Spleen (tissue), 11 donors: ENCODE measurements around the gene DLG2. TPM values are rescaled to one million over a fixed set of nuclear protein-coding genes. Genes with fewer than 3 reads are reported as not detected.

Experiments used
- DNase-seq: peaks from one replicate; pipeline ENCODE4 v3.0.0-alpha.2; 2020
- H3K27ac ChIP-seq, 8 donors: fragments of 200-600 bp; sonication (generic) in 7 of 8; 1 replicate in 4 of 8; 2 replicates in 4 of 8; pipeline versions ENCODE4 v1.5.0 to v1.8.0; 2016 to 2021; ENCODE audit warnings: inconsistent platforms in 4 of 8, mild to moderate bottlenecking in 4 of 8, moderate library complexity in 1 of 8
- H3K27me3 ChIP-seq, 7 donors: fragments of 200-600 bp; sonication (generic) in 6 of 7; replicated peaks in 1 of 7; 1 replicate in 4 of 7; 2 replicates in 3 of 7; pipeline versions ENCODE4 v1.5.0 to v1.8.0; 2016 to 2021; ENCODE audit warnings: inconsistent platforms in 3 of 7, mild to moderate bottlenecking in 1 of 7
- H3K36me3 ChIP-seq, 6 donors: fragments of 200-600 bp; sonication (generic) in 5 of 6; 1 replicate in 4 of 6; 2 replicates in 2 of 6; pipeline versions ENCODE4 v1.5.0 to v1.8.0; 2016 to 2021; ENCODE audit warnings: inconsistent platforms in 2 of 6
- H3K4me1 ChIP-seq, 6 donors: fragments of 200-600 bp; sonication (generic) in 5 of 6; 1 replicate in 3 of 6; 2 replicates in 3 of 6; pipeline versions ENCODE4 v1.5.0 to v1.8.0; 2016 to 2021; ENCODE audit warnings: inconsistent platforms in 3 of 6
- H3K4me3 ChIP-seq, 8 donors: fragments of 200-600 bp; sonication (generic) in 7 of 8; 1 replicate in 4 of 8; 2 replicates in 4 of 8; pipeline versions ENCODE4 v1.5.0 to v1.8.0; 2016 to 2021; ENCODE audit warnings: inconsistent platforms in 4 of 8, mild to moderate bottlenecking in 4 of 8, moderate library complexity in 2 of 8
- H3K9me3 ChIP-seq, 8 donors: fragments of 200-600 bp; sonication (generic) in 7 of 8; 1 replicate in 4 of 8; 2 replicates in 4 of 8; pipeline versions ENCODE4 v1.5.0 to v1.8.0; 2016 to 2021; ENCODE audit warnings: inconsistent platforms in 4 of 8
- POLR2A ChIP-seq, 3 donors: fragments of 450-650 bp; IDR thresholded peaks; one replicate each; pipeline ENCODE4 v1.5.1; 2017; ENCODE audit warnings: antibody characterized with exemption in 3 of 3, mild to moderate bottlenecking in 1 of 3
- POLR2AphosphoS5 ChIP-seq, 3 donors: sonication (generic); formaldehyde crosslinking; IDR thresholded peaks; one replicate each; pipeline ENCODE4 v1.5.1; 2017; ENCODE audit warnings: antibody characterized with exemption in 3 of 3
- WGBS, 5 donors: extraction: QIAGEN DNeasy Blood & Tissue Kit in 3 of 5; methylation state at CpG; one replicate each; pipeline versions ENCODE4 v1.1.5 to v1.1.7; 2013 to 2018; 5-methylcytosine and 5-hydroxymethylcytosine counted together
- intact Hi-C: fragments of 100-400 bp; cut with DNase I; formaldehyde crosslinking; loops from one replicate; pipeline ENCODE4 v1.15.0; 2023; ENCODE audit warnings: low total_unique reads
- polyA plus RNA-seq, 3 donors: library from polyadenylated mRNA; stranded (reverse); fragments of 200-250 nt; gene quantifications; one replicate each; pipeline ENCODE4 v1.2.1, GENCODE V29; 2013
- total RNA-seq, 7 donors: library from RNA; depleted of rRNA in 3 of 7; stranded (reverse); fragments of >200 nt in 3 of 7; fragmentation: NEBNext Ultra II Directional in 4 of 7; extraction: Animal tissue kit (Norgen Biotek cat#: 25700) in 4 of 7; gene quantifications; one replicate each; pipeline versions ENCODE4 v1.1.0 to v1.2.1, GENCODE V29; 2016 to 2021
- TF ChIP-seq, protein P1 (sequence below), 11 experiments: fragments of 200-600 bp in 7 of 11; fragments of 450-650 bp in 4 of 11; sonication (generic) in 4 of 11; IDR thresholded peaks in 8 of 11; conservative IDR thresholded peaks in 3 of 11; 1 replicate in 7 of 11; 2 replicates in 4 of 11; pipeline versions ENCODE4 v1.4.0 to v1.8.0; 2016 to 2021; ENCODE audit warnings: antibody characterized with exemption in 11 of 11, inconsistent platforms in 4 of 11, mild to moderate bottlenecking in 1 of 11
- donor health status: healthy with polysubstance abuse.
- donor health status: DM: no; HTN: no; CAD: no; lungs with moderate emphysema.
- donor health status: DM: no; HTN: no; CAD: no.
- donor health status: Bipolar disorder and iron deficiency.
- donor health status: healthy.
- donor health status: DM: no; HTN: no; CAD: no.
- donor health status: DM: yes; HTN: yes; CAD: no.

The DLG2 gene
- total and polyA plus RNA-seq, 10 donors: 0.43 to 12.7 (median 7.9) TPM

DNA sequence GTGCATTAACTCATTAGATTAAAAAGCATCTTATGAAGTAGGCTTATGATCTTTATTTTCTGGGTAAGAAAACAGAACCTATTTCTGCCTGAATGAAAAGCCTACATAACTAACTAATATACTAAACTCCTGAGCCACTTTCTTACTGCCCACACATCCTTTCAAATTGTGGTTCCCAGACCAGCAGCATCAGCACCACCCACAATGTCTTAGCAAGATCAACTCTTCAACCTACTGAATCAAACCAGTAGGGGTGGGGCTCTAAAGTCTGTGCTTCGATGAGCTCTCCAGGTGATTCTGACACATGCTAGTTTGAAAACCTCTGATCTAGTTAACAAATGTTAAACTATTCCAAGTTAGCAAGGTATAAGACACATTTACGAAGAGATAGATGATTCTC is 462.4 kb downstream of the DLG2 start:
- intact Hi-C loops: no loop called here
- TF ChIP-seq POLR2AphosphoS5 (IDR thresholded peaks at IDR 0.05): no peak
- no peak for TF ChIP-seq POLR2A (IDR thresholded peaks at IDR 0.05)
- TF ChIP-seq, protein P1, sequence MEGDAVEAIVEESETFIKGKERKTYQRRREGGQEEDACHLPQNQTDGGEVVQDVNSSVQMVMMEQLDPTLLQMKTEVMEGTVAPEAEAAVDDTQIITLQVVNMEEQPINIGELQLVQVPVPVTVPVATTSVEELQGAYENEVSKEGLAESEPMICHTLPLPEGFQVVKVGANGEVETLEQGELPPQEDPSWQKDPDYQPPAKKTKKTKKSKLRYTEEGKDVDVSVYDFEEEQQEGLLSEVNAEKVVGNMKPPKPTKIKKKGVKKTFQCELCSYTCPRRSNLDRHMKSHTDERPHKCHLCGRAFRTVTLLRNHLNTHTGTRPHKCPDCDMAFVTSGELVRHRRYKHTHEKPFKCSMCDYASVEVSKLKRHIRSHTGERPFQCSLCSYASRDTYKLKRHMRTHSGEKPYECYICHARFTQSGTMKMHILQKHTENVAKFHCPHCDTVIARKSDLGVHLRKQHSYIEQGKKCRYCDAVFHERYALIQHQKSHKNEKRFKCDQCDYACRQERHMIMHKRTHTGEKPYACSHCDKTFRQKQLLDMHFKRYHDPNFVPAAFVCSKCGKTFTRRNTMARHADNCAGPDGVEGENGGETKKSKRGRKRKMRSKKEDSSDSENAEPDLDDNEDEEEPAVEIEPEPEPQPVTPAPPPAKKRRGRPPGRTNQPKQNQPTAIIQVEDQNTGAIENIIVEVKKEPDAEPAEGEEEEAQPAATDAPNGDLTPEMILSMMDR (IDR thresholded peaks at IDR 0.05 in 8 of 11, conservative IDR thresholded peaks at IDR 0.05 in 3 of 11): no peak
- Histone ChIP-seq H3K9me3 (peaks cover 0 to 15% (median 0%) of the 10 kb centered on the region in 8 donors), H3K27me3 (no peaks in the 10 kb centered on the region), H3K4me1 (no peaks in the 10 kb centered on the region), H3K4me3 (no peak overlapping the region), H3K27ac (no peak overlapping the region), H3K36me3 (no peaks in the 10 kb centered on the region)
- 81 to 89% (median 85%) methylated on average over 2 of the region's 2 CpGs for WGBS, 5 donors
- no peak for DNase-seq

DNA sequence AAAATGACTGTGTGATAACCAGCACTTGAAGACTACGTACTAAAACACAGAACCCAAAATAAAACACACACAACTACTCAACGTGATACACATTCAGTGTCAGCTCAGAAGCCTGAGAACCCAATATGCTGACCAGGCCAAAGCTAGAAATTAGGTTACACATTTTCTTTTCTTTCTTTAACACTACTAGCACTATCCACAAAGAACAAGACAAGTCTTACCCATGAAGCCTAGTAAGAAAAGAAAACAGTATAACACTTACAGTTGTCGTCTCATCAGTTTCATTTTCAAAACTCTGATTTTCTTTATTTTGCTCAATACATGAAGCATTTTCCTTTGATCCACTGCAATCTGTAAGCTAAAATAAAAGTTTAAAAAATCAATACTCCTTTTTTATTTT is 472.9 kb downstream of the DLG2 start:
- DNase-seq: no peak
- no peaks in the 10 kb centered on the region for H3K27me3 ChIP-seq
- H3K27ac ChIP-seq: no peak overlapping the region
- 54 to 70% (median 64%) methylated on average over 3 of the region's 3 CpGs for WGBS, 5 donors
- intact Hi-C loops: no loop called here
- TF ChIP-seq POLR2AphosphoS5 (IDR thresholded peaks at IDR 0.05): no peak
- TF ChIP-seq, protein P1 (IDR thresholded peaks at IDR 0.05 in 8 of 11, conservative IDR thresholded peaks at IDR 0.05 in 3 of 11): no peak
- no peak for TF ChIP-seq POLR2A (IDR thresholded peaks at IDR 0.05)
- peaks cover 0 to 53% (median 24%) of the 10 kb centered on the region in 8 donors for H3K9me3 ChIP-seq
- no peaks in the 10 kb centered on the region for H3K36me3 ChIP-seq
- H3K4me1 ChIP-seq: no peaks in the 10 kb centered on the region
- H3K4me3 ChIP-seq: no peak overlapping the region

DNA sequence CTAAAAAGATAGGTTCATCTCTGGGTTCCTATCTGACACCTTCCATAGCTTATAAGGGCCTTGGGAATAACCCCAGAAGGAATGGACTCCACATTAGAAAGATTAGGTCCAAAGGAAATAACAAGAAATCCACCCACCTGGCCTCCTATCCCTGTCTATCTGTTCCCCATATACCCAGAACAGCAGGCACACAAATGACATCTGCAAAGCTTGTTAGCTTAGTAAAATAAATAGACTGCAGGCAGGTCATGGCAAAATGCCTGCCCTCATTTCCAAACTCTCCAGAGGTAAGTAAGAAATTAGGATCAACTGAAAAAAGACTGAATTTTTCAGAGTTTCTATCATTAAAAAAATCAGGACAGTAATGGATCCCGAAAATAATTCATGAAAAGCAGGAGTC is 489.5 kb downstream of the DLG2 start:
- H3K36me3 ChIP-seq: no peaks in the 10 kb centered on the region
- 58 to 78% (median 68%) methylated on average over 1 of the region's 1 CpG for WGBS, 5 donors
- intact Hi-C loops: no loop called here
- H3K9me3 ChIP-seq: peaks cover 0 to 47% (median 22%) of the 10 kb centered on the region in 8 donors
- no peak for DNase-seq
- no peak overlapping the region for H3K4me3 ChIP-seq
- H3K4me1 ChIP-seq: no peaks in the 10 kb centered on the region
- TF ChIP-seq POLR2AphosphoS5 (IDR thresholded peaks at IDR 0.05) (no peak), POLR2A (IDR thresholded peaks at IDR 0.05) (no peak)
- TF ChIP-seq, protein P1 (IDR thresholded peaks at IDR 0.05 in 8 of 11, conservative IDR thresholded peaks at IDR 0.05 in 3 of 11): no peak
- H3K27me3 ChIP-seq: no peaks in the 10 kb centered on the region
- H3K27ac ChIP-seq: no peak overlapping the region

- no peak overlapping the region for H3K27ac ChIP-seq
- DNase-seq: no peak
- H3K36me3 ChIP-seq: no peaks in the 10 kb centered on the region
- H3K4me3 ChIP-seq: no peak overlapping the region
- TF ChIP-seq, protein P1 (IDR thresholded peaks at IDR 0.05 in 8 of 11, conservative IDR thresholded peaks at IDR 0.05 in 3 of 11): no peak
- TF ChIP-seq POLR2A (IDR thresholded peaks at IDR 0.05) (no peak), POLR2AphosphoS5 (IDR thresholded peaks at IDR 0.05) (no peak)
- no peaks in the 10 kb centered on the region for H3K27me3 ChIP-seq
- no peaks in the 10 kb centered on the region for H3K4me1 ChIP-seq
- intact Hi-C loops: no loop called here
- WGBS, 5 donors: 48 to 69% (median 50%) methylated on average over 1 of the region's 1 CpG
- H3K9me3 ChIP-seq: peaks cover 0 to 24% (median 0%) of the 10 kb centered on the region in 8 donors
Measured at GRCh38 chr11:85133636-85134035, 493.5 kb downstream of the DLG2 start.
